GM18511 (cell line): ENCODE measurements around the gene PGBD5.

Experiments used
- ATAC-seq: cut with Tn5 transposase; IDR thresholded peaks from one replicate; pipeline ENCODE4 v1.9.1; 2021; ENCODE audit warnings: mild to moderate bottlenecking, moderate library complexity; ENCODE audit not compliant: unreplicated experiment

The PGBD5 gene

DNA sequence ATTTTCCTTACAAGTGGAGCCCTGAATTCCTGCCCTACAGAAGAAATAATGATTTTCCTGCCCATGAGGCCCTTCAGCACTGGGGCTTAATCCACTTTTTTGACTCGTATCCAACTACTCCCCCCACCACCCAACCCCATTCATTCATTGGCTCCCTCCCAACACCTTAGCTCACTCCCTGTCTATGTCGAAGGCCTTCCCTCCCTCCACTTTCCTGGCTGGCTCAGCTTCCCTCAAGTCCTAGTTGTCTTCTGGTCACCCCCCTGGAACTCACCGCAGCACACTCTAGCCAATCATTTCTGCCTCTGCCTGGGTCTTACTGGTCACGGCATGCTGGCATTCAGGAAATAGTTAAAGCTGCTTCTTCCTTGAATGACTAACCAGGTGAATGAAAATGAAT is 118.9 kb downstream of the PGBD5 start:
- ATAC-seq, result no peak

DNA sequence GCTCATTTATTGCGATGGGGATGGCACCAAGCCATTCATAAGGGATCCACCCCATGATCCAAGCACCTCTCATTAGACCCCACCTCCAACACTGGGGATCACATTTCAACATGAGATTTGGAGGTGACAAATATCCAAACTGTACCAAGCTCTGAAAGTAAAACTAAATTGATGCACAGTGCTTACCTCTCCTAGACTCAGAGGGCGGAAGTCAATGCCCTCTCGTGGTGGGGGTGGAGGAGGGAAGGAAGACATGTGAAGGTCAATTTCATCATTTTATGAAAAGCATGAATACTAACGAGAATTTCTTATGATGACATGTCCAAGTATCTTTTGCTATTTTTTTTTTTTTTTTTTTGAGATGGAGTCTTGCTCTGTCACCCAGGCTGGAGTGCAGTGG is 120.0 kb downstream of the PGBD5 start:
- ATAC-seq, result peak; percentile 79

DNA sequence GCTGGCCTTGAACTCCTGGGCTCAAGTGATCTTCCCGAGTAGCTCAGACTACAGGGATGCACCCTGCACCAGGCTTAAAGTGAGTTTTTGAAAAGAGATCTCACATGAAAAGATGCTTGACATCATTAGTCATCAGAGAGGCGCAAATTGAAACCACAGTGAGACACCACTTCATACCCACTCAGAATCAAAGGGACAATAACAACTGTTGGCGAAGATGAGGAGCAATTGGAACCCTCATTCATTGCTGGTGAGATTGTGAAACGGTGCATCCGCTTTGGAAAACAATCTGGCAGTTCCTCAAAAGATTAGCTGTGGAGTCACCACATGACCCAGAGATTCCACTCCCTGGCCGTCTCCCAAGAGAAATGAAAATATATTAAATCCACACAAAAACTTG is 122.3 kb downstream of the PGBD5 start:
- no peak for ATAC-seq

DNA sequence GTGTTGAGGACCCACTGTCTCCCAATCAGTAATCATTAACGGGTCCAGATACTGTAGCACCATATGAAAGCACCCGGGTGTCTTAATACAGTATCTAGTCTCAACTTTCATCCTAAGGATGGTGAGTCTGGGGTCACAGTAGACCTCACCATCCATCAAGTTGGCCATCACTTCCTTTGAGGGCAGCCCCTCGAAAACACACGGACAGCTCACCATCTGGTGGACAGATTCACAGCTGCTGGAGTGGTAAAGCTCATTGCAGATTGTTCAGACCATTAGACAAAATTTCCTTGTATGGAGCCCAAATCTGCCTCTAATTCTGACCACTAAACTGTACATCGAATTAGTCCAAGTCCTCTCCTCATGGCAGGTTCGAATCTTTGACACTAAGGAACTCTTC is 123.1 kb downstream of the PGBD5 start:
- no peak for ATAC-seq

DNA sequence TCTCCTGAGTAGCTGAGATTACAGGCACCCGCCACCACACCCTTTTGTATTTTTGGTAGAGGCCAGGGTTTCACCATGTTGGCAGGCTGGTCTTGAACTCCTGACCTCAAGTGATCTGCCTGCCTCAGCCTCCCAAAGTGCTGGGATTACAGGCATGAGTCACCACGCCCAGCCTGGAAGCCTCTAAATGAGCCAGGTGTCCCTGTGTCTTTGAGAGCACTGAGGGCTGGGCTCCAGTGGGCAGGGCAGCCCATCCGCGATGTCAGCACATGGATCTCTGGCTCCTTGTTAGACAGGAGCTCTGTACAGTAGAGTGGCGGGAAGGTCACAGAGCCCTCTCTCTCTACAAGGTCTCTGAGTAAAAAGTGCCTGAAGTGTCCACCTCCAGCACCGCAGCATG is 124.3 kb downstream of the PGBD5 start:
- no peak for ATAC-seq

DNA sequence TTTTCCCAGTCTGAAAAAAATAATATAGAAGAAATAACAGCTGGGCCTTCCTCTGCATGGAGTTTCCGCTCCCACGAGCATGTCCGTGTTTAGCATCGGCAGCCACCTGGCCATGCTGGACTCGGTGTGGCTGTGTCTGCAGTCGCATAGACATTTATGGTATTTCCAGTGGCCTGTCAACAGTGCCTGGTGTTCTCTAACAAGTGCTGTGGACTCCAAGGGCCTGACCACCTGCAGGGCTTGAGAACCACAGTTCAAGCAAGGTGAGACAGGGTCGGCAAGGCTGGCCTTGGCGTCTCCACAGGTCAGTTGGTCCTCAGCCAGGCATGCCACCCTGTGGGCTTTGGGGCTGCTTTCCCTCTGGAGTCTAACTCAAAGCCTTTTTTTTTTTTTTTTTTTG is 124.8 kb downstream of the PGBD5 start:
- ATAC-seq, result no peak

DNA sequence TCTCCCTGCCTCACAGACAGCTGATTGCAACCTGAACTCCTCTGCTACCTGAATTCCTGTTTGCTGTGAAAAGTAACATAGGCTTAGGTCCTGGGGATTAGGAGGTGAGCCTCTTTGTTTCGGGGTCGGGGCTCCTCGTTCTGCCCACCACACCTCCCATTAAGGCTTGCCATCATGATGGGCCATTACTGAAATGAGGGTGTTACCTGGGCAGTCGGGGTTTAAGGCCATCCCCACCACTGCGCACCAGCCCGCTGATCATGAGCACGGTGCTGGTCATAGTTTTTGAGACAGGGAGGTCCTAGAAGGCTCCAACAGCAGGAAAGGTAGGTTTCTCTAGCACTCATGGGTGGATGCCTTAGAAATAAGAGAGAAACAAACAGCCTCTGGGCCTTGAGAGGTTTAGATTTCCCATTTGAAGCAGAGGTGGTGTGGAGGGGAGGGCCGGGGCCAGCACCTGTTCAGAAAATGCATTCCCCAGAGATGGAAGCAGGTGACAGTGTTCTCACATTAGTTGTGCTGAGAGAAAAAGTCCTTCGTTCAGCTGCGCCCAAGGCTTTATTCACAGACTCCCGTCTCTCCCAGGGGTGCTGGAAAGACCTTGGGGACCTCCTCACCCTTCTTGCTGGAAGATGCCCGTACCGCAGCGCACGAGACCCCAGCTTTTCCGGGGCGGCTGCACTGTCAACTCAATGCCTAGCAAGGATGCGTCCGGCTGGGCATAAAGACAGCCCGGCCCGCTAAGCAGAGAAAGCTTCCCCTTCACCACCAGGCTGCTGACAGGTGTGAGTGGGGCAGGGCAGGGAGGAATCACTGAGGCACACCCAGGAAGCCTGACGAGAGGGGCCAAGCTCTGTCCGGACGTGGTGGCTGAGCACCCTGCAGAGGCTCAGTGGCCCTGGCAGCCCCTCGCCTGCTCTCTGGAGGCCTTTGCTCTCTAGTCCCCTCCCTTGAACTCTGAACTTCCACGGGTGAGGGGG is 125.5 kb downstream of the PGBD5 start:
- no peak for ATAC-seq

DNA sequence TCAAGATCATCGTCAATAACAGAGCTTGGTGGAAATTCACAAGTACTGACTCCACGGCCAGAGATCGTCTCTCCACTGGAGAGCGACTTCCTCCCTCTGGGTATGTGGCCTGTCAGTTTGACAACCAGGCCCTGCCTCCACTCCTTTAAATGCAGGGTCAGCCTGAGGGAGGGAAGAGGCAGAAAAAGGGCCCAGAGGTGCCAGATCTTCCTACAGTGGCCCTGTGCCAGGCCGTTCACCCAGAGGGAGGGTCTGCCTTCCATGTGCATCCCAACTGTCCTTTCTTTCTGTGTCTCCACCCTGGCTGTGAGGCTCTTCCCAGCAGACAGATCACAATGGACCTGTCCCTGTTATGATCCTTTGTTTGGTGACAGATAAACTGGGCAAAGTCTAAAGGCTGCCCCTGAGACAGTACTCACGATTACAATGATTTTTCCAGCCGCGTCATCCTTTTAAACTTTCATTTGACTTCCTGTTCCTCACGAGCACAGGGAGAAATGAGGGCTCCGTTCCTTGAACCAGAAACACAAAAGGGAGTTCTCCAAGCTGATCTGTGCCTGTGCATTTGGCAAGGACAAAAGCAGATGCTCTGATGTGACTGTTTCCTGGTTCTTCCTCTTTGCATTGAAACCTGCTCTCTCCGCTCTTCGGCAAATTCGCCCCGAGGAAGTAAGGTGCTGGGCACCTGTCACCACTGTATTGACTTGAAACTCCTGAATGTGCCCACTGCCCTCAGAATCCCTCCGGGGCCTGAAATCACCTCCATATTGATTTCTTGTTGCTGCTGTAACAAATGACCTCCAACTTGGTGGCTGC is 126.7 kb downstream of the PGBD5 start:
- ATAC-seq, result no peak

DNA sequence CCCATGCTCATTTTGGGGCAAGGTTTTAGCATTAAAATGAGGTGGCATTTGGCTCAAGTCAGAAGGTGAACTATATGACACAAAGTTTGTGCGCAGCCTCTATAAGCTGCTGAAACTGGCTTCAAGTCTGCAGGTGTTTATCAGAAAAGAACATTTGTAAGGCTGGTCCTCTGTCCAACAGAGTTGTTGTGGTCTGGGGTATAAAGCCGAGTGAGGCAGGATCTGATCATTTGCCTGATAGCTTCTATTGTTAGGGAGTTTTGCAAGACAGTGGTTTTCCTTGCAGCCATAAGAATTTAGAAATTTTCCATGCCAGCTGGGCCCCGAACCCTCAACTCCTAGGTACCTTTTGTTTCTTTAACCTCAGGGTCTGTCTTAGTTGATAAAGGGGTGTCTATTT is 130.8 kb downstream of the PGBD5 start:
- ATAC-seq, result no peak

DNA sequence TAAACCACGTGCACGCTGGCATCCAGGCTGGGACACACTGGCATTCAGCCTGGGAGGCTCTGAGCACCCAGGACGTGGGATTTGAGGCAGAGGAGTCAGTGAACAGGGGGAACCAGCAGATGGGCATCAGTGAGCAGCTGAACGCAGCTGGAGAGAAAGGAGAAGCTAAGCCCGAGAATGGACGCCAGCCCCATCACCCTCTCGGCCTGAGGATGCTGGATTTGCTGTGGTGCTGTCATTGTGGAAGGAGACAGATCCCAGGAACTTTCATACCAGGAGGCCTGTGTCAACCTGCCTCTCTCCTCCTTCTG is 132.8 kb downstream of the PGBD5 start:
- no peak for ATAC-seq

DNA sequence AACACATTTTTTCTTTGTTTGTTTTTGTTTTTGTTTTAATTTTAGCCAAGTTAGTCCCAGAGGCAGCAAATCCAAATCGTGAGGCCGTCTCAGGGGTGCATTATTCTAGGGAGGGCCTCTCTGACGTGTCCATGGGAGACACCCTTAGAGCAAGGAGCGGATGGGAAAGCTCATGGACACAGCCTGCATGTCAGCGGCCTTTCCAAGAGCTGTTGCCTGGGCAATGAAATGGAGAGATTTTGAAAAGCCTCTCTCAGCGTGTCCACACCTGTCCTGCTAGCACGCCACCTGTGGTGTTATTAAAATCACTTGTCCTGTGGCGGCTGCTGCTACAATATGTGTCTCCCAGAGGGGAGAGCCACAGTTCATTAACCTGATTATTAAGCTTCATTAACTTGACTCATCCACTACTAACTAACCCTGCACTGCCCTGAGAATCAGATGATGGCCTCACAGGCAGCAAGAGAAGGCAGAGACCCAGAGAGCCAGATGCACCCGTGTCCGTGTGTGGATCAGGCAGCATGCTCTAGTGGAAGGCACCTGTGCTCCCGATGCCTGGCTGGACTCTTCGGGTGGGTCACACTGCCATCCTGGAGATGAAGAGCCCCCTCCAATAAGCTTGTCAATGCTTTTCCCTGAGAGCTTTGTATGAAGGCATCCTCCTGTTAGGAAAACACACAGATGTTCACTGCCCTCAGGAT is 133.3 kb downstream of the PGBD5 start:
- no peak for ATAC-seq

DNA sequence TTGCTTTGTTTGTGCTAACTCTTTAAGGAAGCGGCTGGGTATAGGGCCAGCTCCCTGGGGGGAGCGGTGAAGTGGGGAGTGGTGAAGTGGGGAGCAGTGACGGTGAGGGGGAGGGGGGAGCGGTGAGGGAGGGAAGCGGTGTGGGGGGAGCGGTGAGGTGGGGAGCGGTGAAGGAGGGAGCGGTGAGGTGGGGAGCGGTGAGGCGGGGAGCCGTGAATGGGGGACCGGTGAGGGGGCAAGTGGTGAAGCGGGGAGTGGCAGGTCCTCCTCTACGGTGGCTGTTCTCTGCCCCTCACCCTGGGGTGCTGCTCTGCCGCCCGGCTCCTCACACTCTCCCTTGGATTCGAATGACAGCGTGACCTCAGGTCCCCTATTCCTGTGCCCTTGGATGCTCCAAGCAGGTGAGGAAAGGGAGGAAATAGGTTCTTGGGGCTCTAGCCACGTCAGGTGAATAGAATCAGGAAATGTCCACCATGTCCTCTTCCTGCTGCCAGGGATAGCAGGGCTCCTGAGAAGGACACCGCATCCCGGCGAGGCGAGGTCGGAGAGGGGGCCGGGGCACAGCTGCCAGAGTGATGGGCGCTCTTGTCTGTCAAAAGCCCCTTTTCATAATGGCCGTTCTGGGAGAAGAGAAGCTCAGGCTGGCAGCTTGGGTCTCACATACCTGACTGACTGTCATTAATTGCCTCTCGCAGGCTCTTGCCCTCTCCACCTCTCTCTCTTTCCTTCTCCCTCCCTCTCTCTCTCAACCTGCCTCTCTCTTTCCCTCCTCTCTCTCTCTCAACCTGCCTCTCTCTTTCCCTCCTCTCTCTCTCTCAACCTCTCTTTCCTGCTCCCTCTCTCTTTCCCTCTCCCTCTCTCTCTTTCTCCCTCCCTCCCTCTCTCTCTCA is 134.2 kb downstream of the PGBD5 start:
- no peak for ATAC-seq

DNA sequence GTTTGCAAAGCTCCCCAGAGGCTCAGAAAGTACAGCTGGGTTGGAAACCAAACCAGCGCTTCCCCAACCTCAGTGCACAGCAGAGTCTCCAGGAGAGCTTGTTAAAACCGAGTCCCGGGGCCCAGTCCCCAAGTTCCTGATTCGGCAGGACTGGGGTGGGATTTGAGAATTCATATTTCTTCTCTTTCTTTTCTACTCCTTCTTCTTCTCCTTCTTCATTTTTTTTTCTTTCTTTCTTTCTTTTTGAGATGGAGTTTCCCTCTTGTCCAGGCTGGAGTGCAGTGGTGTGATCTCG is 136.8 kb downstream of the PGBD5 start:
- no peak for ATAC-seq

DNA sequence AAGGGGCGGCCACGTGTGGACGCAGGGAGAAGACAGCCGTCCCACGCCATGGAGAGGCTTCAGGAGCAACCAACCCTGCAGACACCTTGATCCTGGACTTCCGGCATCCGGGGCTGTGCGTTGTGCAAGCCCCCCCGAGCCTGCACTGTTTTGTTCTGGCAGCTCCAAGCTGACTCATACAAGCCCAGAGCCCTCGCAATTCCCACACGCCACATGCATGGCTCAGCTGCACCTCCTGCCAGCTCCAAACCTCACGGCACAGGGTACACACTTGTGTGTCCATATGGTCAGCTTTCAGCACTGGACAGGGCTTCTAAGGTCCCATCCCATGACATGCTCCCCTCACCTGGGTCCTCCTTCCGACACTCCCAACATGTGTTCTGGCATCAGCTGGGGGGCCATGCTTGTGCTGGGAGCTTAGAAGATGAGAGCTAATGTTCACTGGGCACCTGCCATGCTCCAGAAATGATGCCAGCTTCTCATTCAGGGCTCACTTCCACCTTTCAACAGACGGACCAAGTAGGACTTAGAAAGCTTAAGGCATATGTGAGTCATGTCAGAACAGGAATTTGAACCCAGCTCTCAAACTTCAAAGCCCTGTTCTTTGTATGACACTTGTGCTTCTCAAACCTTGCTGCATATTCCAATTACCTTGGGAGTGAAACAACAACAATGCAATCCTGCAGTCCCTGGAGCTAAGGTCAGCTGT is 137.3 kb downstream of the PGBD5 start:
- no peak for ATAC-seq

DNA sequence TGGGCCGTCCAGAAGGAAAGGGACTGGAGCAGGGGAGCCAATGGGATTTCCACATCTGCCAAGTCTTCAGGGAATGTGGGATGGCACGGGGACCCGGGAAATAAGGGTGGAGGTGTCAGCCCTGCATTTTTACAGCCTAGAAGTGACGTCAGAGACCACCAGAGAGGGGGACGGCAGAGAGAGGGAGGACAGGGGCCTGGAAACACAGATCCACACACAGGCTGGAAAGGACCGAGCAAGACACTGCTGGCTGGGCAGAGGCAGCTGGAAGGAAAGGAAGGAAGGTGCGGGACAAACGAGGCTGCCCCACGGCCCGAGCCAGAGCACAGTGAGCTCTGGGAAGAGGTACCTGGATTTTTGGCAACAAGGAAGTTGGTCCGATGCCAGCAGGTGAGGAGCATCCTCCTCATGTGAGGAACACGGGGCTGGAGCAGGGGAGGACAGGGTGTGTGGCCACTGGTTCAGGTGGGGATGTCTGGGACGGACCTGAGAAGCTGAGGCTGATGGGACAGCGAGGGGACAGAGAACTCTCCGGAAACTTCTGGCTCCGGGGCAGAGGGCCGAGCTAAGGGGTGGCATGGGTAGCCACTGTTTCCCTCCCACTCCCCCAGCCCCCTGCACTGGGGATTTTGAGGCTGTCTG is 138.3 kb downstream of the PGBD5 start:
- ATAC-seq, result no peak

DNA sequence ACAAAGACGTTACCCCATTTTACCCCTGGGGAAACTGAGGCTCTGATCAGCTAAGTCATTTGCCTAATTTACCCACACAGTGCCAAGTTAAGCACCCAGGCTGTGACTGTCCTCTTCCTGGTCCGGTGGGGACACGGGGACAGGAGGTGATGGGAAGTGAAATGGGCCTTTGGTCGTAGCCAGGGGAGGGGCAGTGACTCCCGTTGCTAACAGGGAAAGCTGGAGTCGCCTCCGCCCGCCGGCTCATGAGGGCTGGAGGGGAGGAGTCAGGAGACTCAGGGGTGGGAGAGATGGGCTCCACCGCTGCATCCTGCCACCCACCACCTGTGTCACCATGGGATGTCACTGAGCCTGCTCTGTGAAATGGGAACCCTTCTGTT is 139.3 kb downstream of the PGBD5 start:
- ATAC-seq, result no peak

DNA sequence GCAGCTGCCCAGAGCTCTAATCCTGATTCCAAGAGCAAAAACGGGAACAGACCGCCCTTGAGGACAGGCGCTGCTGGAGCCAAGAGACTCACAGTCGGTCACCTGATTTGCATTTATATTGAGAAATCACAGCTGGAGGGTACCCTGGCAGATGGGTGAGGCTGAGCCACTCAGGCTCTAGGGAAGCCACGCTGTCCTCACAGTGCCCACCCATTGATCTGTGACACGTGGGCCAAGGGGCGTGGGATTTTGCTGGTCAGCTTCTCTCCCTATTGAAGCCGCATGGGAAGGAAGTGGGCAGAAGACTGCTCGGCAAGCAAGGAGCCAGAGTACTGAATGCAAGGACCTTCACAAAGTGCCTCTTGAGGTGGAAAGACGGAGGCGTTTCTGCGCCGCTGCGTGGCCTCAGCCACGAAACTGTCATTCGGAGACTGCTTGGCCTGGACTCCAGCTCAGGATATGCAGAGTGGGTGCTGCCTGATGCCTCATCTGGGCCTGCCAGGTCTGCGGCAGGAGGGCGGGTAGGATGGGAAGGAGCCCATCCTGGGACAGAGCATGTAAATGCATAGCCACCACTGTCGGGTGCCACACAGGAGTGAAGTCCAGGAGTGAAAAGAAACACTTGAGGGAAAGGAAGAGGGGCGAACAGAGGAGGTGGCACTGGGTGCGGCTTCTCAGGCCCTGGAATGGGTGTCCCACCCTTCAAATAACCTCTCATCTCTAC is 139.8 kb downstream of the PGBD5 start:
- ATAC-seq, result no peak

DNA sequence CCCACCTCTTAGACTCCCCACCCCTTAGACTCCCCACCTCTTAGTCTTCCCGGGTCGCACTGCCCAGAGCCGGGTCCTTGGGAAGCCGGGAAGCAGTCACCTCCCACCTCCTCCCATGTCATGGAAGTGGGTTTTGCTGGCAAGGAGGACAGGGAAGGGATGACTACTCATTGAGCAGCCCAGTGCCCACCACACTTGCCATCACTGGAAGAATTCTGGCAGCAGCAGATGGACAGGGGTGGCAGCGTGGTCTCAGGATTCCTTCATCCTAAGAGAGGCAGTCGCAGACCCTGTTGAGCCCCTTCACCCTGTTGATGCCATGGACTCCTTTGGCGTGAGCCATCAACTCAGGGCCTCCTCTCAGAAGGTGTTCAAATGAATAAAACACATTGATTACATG is 140.8 kb downstream of the PGBD5 start:
- no peak for ATAC-seq

DNA sequence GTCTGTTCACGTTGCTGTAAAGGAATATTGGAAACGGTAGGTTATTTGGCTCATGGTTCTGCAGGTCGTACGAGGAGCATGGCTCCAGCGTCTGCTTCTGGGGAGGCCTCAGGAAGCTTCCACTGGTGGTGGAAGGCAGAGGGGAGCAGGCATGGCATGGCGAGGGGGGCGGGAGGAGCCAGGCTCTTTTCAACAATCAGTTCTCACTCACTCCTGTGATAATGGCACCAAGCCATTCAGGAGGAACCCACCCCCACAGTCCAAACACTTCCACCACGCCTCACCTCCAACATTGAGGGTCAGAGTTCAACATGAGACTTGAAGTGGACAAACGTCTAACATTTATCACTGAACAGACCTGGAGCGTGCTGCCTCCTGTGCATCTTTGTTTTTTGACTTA is 141.2 kb downstream of the PGBD5 start:
- ATAC-seq, result no peak
